ENCODE results near the gene PLOD3.
"Not testable (repeated sequence)": the region's sequence is repeated elsewhere in the genome, so short reads cannot be mapped to it uniquely, and the experiment has no call there.

The PLOD3 gene, protein sequence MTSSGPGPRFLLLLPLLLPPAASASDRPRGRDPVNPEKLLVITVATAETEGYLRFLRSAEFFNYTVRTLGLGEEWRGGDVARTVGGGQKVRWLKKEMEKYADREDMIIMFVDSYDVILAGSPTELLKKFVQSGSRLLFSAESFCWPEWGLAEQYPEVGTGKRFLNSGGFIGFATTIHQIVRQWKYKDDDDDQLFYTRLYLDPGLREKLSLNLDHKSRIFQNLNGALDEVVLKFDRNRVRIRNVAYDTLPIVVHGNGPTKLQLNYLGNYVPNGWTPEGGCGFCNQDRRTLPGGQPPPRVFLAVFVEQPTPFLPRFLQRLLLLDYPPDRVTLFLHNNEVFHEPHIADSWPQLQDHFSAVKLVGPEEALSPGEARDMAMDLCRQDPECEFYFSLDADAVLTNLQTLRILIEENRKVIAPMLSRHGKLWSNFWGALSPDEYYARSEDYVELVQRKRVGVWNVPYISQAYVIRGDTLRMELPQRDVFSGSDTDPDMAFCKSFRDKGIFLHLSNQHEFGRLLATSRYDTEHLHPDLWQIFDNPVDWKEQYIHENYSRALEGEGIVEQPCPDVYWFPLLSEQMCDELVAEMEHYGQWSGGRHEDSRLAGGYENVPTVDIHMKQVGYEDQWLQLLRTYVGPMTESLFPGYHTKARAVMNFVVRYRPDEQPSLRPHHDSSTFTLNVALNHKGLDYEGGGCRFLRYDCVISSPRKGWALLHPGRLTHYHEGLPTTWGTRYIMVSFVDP

DNA sequence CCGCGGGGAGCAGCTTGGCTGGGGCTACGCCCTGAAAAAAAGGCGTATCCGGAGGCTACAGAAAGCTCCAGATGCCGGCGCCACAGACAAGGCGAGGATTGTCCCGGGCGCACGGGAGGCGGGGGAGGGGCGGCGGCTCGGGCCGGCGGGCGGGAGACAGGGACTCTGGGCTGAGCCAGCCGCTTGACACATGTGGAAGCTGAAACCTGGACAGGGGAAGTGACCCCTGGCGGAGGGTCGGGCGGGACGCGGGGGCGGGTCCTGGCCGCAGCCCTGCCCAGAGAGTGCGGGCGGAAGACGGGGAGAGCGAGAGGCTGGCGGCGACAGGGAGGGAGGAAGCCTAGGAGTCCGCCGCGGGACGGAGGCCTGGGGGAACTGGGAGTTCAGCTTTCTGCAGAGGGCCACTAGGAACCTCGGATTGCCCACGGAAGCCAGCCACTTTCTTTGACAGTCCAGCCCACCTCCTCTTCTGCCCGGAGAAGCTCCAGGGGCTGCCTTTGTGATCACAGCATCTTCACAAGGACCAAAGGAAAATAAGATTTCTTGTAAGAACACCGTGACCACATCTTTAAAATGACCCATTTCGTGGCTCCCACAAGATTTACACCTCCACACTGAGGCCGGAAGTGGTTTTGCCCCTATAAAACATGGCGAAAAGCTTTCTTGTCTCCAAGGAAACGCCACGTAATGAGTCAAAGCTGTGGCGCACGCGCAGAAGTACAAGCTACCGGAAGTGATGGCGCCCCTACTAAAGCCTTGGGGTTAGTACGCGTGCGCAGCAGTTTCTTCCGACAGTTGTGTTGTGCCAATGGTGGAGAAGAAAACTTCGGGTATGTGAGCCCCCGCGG lies at the start of gene PLOD3, which contains the start of gene ZNHIT1:
TSS of gene PLOD3 (minus strand) at position 194 of the 848 bp plus-strand sequence. CDS start 307 bp downstream, outside the sequence.
TSS of gene ZNHIT1 (plus strand) at position 778 of the 848 bp plus-strand sequence. CDS start at position 809, 31 bp downstream.
- in situ Hi-C loops (cut with HindIII; ENCODE audit: low pct_ligation_motif_present, low pct_unique_long_range_greater_than_20kb, low sequenced_read_pairs), result loop anchor here (5.0 kb wide), 1 partner anchor 40 kb away; no protein-coding TSS in a partner anchor
- DNase-seq, result peak; percentile 100

GRCh38 chr7:101265622-101266516 lies 48.5 kb upstream of the PLOD3 start:
- in situ Hi-C loops (cut with HindIII; ENCODE audit: low pct_ligation_motif_present, low pct_unique_long_range_greater_than_20kb, low sequenced_read_pairs), result no loop called here

DNA sequence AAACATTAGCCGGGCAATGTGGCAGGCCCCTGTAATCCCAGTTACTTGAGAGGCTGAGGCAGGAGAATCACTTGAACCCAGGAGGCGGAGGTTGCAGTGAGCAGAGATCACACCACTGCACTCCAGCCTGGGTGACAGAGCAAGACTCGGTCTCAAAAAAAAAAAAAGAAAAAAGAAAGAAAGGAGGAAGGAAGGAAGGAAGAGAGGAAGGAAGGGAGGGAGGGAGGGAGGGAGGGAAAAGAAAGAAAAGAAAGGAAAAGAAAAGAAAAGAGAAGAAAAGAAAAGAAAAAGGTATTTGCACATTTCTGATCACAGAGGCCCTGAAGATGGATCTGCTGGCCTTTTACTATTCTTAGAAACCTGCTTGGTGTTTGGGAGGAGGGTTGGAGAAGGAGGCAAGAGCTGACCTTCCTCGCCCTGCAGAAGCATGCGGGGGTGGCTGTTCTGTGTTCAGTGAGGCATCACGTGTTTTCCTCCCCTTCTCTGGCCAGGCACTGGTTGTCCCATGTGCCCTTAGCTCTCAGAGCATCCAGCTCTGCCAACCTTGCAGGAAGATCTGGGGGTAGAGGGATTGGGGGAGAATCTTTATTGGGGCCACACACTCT lies 46.8 kb upstream of the PLOD3 start:
- in situ Hi-C loops (cut with HindIII; ENCODE audit: low pct_ligation_motif_present, low pct_unique_long_range_greater_than_20kb, low sequenced_read_pairs); DNase-seq: not testable (repeated sequence)

More at GRCh38 chr7:101265622-101266516, 48.5 kb upstream of the PLOD3 start:
- no peak for DNase-seq

DNA sequence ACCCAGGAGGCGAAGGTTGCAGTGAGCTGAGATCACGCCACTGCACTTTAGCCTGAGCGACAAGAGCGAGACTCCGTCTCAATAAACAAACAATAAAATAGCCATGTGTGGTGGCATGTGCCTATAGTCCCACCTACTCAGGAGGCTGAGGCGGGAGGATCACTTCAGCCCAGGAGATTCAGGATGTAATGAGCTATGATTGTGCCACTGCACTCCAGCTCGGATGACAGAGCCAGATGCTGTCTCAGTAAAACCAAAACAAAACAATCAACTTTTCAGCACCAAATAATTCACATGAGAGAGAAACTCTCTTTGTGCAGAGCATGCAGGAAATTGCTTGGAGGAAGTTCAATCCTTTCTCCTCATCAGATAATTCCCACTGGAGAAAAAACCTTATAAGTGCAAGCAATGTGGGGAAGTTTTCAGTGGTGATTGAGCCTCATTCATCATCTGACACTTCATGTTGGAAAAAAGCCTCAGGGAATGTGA lies 40.9 kb upstream of the PLOD3 start:
- no peak for DNase-seq
- in situ Hi-C loops (cut with HindIII; ENCODE audit: low pct_ligation_motif_present, low pct_unique_long_range_greater_than_20kb, low sequenced_read_pairs), result loop anchor here (5.0 kb wide), 1 partner anchor 41 kb away; the partner anchor contains the start of genes PLOD3 and ZNHIT1

GRCh38 chr7:101255796-101256195 lies 38.4 kb upstream of the PLOD3 start:
- in situ Hi-C loops (cut with HindIII; ENCODE audit: low pct_ligation_motif_present, low pct_unique_long_range_greater_than_20kb, low sequenced_read_pairs), result loop anchor here (5.0 kb wide), 1 partner anchor 38 kb away; the partner anchor contains the start of genes PLOD3 and ZNHIT1
- DNase-seq, result no peak

- in situ Hi-C loops (cut with HindIII; ENCODE audit: low pct_ligation_motif_present, low pct_unique_long_range_greater_than_20kb, low sequenced_read_pairs); DNase-seq: not testable (repeated sequence)
Observed at GRCh38 chr7:101253199-101253598, 35.8 kb upstream of the PLOD3 start.

DNA sequence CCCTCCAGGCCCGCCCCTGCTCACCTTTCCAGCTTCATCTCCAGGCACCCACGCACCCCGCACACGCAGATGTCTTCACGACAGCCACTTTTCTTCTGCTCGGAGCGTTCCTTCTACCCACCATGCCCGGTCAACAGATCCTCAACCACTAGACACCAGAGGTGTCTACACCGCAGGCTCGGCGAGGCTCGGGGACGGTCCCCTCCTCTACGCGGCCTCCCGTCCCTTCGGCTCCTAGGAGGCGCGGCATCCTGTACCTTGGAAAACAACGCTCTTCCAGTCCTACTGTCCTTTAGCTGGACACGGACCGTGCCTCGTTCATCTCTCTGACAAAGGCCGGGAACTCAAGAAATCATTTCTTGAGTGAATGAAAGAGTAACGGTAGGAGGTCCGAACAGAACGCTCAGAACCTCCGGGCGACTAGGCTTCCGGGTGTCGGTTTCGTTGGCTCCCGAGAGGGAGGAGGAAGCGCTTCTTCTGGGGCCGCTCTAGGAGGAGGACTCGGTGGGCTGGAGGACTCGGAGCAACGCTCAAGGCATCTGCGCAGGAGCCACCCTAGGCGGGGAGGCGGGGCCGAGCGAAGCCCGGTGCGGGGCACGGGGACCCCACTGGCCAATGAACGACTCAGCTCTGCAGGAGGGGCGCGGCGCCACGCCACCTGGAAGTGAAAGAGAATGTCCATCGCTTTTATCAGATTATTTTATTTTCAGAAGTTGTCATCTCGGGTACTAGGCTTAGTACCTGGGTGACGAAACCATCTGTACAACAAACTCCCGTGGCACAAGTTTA lies 34.7 kb upstream of the PLOD3 start:
- peak; percentile 100 for DNase-seq
- in situ Hi-C loops (cut with HindIII; ENCODE audit: low pct_ligation_motif_present, low pct_unique_long_range_greater_than_20kb, low sequenced_read_pairs), result no loop called here

GRCh38 chr7:101250324-101250723 lies 32.9 kb upstream of the PLOD3 start:
- DNase-seq, result no peak
- in situ Hi-C loops (cut with HindIII; ENCODE audit: low pct_ligation_motif_present, low pct_unique_long_range_greater_than_20kb, low sequenced_read_pairs), result no loop called here

DNA sequence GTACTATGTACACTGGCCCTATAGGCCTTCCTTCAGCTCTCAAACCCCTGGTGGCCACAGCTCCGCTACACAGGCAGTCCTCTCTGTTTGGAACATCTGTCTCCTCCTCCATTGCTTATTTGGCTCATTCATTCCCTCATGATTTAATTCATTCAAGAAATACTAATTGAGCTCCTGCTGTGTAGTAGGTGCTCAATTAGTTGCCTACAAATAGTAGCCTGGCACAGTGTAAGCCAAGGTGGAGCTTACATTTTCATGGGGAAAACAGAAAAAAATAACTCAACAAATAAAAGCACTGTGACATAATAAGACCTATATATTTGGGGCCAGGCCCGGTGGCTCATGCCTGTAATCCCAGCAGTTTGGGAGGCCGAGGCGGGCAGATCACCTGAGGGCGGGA lies 30.9 kb upstream of the PLOD3 start:
- in situ Hi-C loops (cut with HindIII; ENCODE audit: low pct_ligation_motif_present, low pct_unique_long_range_greater_than_20kb, low sequenced_read_pairs), result no loop called here

DNA sequence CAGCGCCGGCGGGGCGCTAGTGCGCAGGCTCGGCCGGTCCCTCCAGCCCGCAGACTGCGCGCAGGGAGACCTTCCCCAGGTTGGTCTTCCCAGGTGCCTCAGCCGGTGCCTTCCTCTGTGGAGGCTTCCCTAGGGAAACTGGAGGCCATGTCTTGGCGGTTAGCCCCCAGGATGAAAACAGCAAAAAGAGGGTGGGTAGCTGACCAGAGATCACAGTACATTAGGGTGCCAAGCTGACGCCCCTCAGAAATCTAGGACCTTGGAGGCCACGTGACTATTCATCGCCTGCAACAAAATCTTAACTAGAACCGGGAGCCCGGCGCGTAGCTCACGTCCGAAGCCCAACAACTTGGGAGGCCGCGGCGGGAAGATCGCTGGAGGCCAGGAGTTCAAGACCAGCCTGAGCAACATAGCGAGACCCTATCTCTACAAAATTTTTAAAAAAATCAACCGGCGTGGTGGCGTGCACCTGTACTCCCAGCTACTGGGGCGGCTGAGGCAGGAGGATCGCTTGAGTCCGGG lies 27.8 kb upstream of the PLOD3 start:
- in situ Hi-C loops (cut with HindIII; ENCODE audit: low pct_ligation_motif_present, low pct_unique_long_range_greater_than_20kb, low sequenced_read_pairs), result no loop called here
- no peak for DNase-seq

More for the DNA sequence above, 30.9 kb upstream of the PLOD3 start:
- DNase-seq, result no peak

DNA sequence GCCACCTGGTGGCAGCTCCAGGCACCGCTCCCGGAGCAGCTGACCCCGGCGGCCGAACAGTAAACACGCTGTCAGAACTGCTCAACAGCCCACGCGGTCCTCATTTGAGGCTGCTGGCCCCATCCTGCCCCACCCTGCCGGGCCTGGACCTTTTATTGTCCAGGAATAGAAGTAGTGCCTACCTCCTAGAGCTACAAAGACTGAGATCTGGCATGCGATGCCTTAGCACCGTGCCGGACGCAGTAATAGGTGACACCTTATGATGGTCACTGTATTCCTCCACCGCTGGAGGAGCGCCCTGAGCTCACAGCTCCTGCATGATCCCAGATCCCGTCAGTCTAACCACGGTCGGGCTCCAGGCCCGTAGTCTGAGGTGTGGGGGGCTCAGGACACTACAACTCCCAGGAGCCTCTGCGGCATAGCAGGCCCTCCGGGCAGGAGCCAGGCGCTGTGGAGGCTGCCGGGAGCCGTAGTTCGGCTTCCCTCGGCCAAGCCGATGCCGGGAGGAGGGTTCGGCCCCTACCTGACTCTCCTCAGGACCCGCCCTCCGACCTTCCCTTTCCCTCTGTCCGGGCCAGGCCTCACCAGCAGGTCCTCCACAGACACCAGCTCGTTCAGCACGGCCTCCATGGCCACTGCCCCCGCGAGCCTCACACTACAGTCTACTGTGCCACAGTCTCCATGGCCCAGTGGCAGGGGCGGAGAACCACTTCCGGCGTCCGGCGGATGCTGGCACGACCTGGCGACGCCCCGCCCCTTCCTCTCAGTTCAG lies 27.2 kb upstream of the PLOD3 start, which contains the start of gene FIS1:
TSS of gene FIS1 (minus strand) at position 707 of the 772 bp plus-strand sequence. CDS start at position 630, 77 bp downstream.
- in situ Hi-C loops (cut with HindIII; ENCODE audit: low pct_ligation_motif_present, low pct_unique_long_range_greater_than_20kb, low sequenced_read_pairs), result no loop called here
- DNase-seq, result peak; percentile 96

DNA sequence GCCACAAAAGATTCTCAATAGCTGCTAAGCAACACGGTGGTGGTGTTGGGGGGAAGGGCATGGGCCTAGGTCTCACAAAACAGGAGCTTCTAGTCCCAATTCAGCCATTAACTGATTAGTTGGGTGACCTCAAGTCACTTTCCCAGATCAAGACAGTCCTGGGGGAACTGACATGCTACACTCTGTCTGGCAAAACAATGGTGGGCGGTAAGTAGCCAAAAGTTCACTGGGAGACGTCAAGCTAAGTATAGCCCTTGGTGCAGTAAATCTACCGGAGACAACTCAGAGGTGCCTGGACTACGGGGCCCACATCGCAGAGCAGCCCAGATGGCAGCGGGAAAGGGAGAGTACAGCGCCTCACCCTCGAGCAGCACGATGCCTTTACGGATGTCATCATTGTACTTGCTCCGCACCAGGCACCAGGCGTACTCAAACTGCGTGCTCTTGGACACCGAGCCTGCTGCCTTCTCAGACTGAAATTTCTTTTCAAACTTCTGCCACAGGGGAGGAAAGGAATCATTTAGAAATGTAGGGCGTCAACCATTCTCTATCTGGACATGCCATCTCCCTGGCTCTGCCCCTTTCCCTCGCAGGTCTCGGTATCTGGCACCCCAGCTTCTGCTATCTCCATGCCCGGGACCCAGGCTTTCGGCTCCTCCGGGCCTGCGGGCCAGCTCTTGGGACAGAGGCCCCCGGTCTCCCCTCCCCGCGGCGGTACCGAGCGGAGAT lies 26.4 kb upstream of the PLOD3 start:
- in situ Hi-C loops (cut with HindIII; ENCODE audit: low pct_ligation_motif_present, low pct_unique_long_range_greater_than_20kb, low sequenced_read_pairs), result no loop called here
- DNase-seq, result no peak

DNA sequence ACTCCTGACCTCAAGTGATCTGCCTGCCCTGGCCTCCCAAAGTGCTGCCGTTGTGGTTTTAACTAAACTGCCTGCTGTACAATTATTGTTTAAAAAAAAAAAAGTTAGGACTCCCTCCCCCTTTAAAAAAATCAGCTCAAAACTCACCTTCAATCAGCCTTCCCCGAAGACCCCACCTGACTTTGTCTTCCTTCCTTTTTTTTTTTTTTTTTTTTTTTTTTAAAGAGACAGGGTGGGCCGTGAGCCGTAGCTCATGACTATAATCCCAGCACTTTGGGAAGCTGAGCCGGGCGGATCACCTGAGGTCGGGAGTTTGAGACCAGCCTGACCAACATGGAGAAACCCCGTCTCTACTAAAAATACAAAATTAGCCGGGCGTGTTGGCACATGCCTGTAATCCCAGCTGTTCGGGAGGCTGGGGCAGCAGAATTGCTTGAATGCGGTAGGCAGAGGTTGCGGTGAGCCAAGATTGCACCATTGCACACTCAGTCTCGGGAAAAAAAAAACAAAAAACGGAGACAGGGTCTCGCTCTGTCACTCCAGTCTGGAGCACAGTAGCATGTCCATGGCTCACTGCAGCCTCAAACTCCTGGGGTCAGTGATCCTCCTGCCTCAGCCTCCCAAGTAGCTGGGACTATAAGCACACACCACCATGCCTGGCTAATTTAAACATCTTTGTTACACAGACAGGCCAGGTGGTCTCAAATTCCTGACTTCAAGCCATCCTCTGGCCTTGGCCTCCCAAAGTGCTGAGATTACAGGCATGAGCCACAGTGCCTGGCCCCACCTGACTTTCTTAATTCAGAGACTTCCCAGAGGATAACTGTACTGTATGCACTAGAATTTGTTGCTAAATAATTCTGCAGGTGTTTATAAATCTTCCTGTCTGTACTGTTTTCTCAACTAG lies 24.3 kb upstream of the PLOD3 start:
- DNase-seq, result no peak
- in situ Hi-C loops (cut with HindIII; ENCODE audit: low pct_ligation_motif_present, low pct_unique_long_range_greater_than_20kb, low sequenced_read_pairs), result no loop called here

GRCh38 chr7:101241015-101241363 lies 23.6 kb upstream of the PLOD3 start:
- in situ Hi-C loops (cut with HindIII; ENCODE audit: low pct_ligation_motif_present, low pct_unique_long_range_greater_than_20kb, low sequenced_read_pairs), result no loop called here
- DNase-seq, result no peak

Data from ACHN (cell line).